IMR-90 (cell line): ENCODE results near the gene WDR37. TPM values are rescaled to one million over a fixed set of nuclear protein-coding genes. Genes with fewer than 3 reads are reported as not detected.

Source experiments
- ATAC-seq: fragments of 200-7000 bp; cut with Tn5 transposase; 2 replicates; pipeline ENCODE4 v1.9.1; 2020; ENCODE audit warnings: low read depth, mild to moderate bottlenecking, moderate library complexity
- BruUV-seq: library from RNA; stranded (reverse); fragments of 400-500 nt; replicated peaks from 2 replicates; lab custom pipeline; 2021; lab: Mats Ljungman, UMichigan
- CTCF ChIA-PET: fragments of 300-600 bp; formaldehyde crosslinking; extraction: SDS; loops from one replicate; lab custom pipeline; 2021; ENCODE audit warnings: antibody characterized with exemption; lab: Yijun Ruan, JAX
- POLR2A ChIA-PET: fragments of 300-600 bp; sonication (Branson Sonifier 250); formaldehyde crosslinking; loops from one replicate; lab custom pipeline; 2022; ENCODE audit warnings: antibody characterized with exemption; ENCODE audit not compliant: unreplicated experiment; lab: Charles Lee
- DNase-seq: peaks from one replicate; pipeline ENCODE4 v3.0.0; 2013
- H2AFZ ChIP-seq: replicated peaks from 2 replicates; pipeline ENCODE3; 2013; ENCODE audit warnings: low read length, mild to moderate bottlenecking; ENCODE audit not compliant: poor library complexity
- H2AK5ac ChIP-seq: 2 replicates; pipeline ENCODE4 v1.6.1; 2013; ENCODE audit warnings: low read depth, low read length, inconsistent platforms
- H2AK9ac ChIP-seq: replicated peaks from 2 replicates; pipeline ENCODE3; 2013; ENCODE audit warnings: mild to moderate bottlenecking, low read depth, low read length, moderate library complexity; ENCODE audit not compliant: poor library complexity
- H2BK120ac ChIP-seq: 2 replicates; pipeline ENCODE4 v1.6.1; 2013; ENCODE audit warnings: low read depth, low read length, inconsistent platforms
- H2BK15ac ChIP-seq: 3 replicates; pipeline ENCODE4 v1.6.1; 2013; ENCODE audit warnings: low read depth, low read length, inconsistent platforms
- H2BK20ac ChIP-seq: 2 replicates; pipeline ENCODE4 v1.6.1; 2013; ENCODE audit warnings: low read depth, mild to moderate bottlenecking, inconsistent platforms, low read length, moderate library complexity
- H2BK5ac ChIP-seq: 2 replicates; pipeline ENCODE4 v1.6.1; 2013; ENCODE audit warnings: mild to moderate bottlenecking, low read depth, low read length, inconsistent platforms; ENCODE audit not compliant: poor library complexity, severe bottlenecking
- H3K14ac ChIP-seq: replicated peaks from 2 replicates; pipeline ENCODE4 v1.6.1; 2013; ENCODE audit warnings: low read depth, low read length, inconsistent platforms
- H3K18ac ChIP-seq: 2 replicates; pipeline ENCODE4 v1.6.1; 2013; ENCODE audit warnings: low read depth, low read length, control low read depth
- H3K23ac ChIP-seq: 2 replicates; pipeline ENCODE4 v1.6.1; 2013; ENCODE audit warnings: low read depth, low read length, inconsistent platforms
- H3K27ac ChIP-seq: 2 replicates; pipeline ENCODE4 v1.5.1; 2013; ENCODE audit warnings: mild to moderate bottlenecking, control low read depth, low read length; ENCODE audit not compliant: insufficient read depth
- H3K27me3 ChIP-seq: 2 replicates; pipeline ENCODE4 v1.6.1; 2013; ENCODE audit warnings: low read length; ENCODE audit not compliant: control insufficient read depth, insufficient read depth
- H3K36me3 ChIP-seq: 2 replicates; pipeline ENCODE4 v1.6.1; 2013; ENCODE audit warnings: low read length, mixed read lengths; ENCODE audit not compliant: control insufficient read depth, insufficient read depth
- H3K4ac ChIP-seq: 2 replicates; pipeline ENCODE4 v1.6.1; 2013; ENCODE audit warnings: low read depth, low read length, inconsistent platforms
- H3K4me1 ChIP-seq: 2 replicates; pipeline ENCODE4 v1.6.1; 2013; ENCODE audit warnings: low read length, mixed read lengths; ENCODE audit not compliant: control insufficient read depth, insufficient read depth
- H3K4me2 ChIP-seq: 2 replicates; pipeline ENCODE4 v1.6.1; 2013; ENCODE audit warnings: low read depth, mild to moderate bottlenecking, control low read depth, low read length, moderate library complexity
- H3K4me3 ChIP-seq: 2 replicates; pipeline ENCODE4 v1.5.1; 2013; ENCODE audit warnings: low read depth, mild to moderate bottlenecking, control low read depth, low read length, moderate library complexity; ENCODE audit not compliant: insufficient read depth
- H3K56ac ChIP-seq: 2 replicates; pipeline ENCODE4 v1.6.1; 2013; ENCODE audit warnings: low read length, inconsistent platforms; ENCODE audit not compliant: insufficient read depth; ENCODE audit errors: extremely low read depth
- H3K79me1 ChIP-seq, 2 experiments: 2 replicates each; pipeline ENCODE4 v1.6.1; 2013; ENCODE audit warnings: low read length in 2 of 2, inconsistent platforms in 1 of 2, low read depth in 1 of 2
- H3K9ac ChIP-seq: 2 replicates; pipeline ENCODE4 v1.6.1; 2013; ENCODE audit warnings: low read depth, low read length, control low read depth
- H3K9me1 ChIP-seq: 2 replicates; pipeline ENCODE4 v1.6.1; 2013; ENCODE audit warnings: low read length, inconsistent platforms; ENCODE audit not compliant: insufficient read depth
- H3K9me3 ChIP-seq: 2 replicates; pipeline ENCODE4 v1.6.1; 2013; ENCODE audit warnings: low read length; ENCODE audit not compliant: control insufficient read depth, insufficient read depth
- H4K20me1 ChIP-seq: 2 replicates; pipeline ENCODE4 v1.6.1; 2013; ENCODE audit warnings: low read length, inconsistent platforms; ENCODE audit not compliant: insufficient read depth
- H4K5ac ChIP-seq: 2 replicates; pipeline ENCODE4 v1.6.1; 2013; ENCODE audit warnings: mild to moderate bottlenecking, low read depth, low read length, control low read depth
- H4K8ac ChIP-seq, 2 experiments: 2 replicates each; pipeline ENCODE4 v1.6.1; 2013; ENCODE audit warnings: low read depth in 2 of 2, low read length in 2 of 2, control low read depth in 1 of 2, inconsistent platforms in 1 of 2
- H4K91ac ChIP-seq: 2 replicates; pipeline ENCODE4 v1.6.1; 2013; ENCODE audit warnings: low read depth, low read length, inconsistent platforms; ENCODE audit not compliant: insufficient read depth
- BHLHE40 ChIP-seq: fragments of 150-350 bp; IDR thresholded peaks from 2 replicates; pipeline ENCODE4 v1.6.1; 2016; ENCODE audit warnings: mild to moderate bottlenecking, low read depth, low read length
- CEBPB ChIP-seq: IDR thresholded peaks from 2 replicates; pipeline ENCODE4 v1.6.1; 2012; ENCODE audit warnings: low read depth, low read length, improper control_type of control experiment
- CHD1 ChIP-seq: IDR thresholded peaks from 2 replicates; pipeline ENCODE4 v1.6.1; 2012; ENCODE audit warnings: low read depth, low read length, improper control_type of control experiment
- FOS ChIP-seq: fragments of 150-350 bp; IDR thresholded peaks from 2 replicates; pipeline ENCODE4 v1.6.1; 2016; ENCODE audit warnings: low read depth, low read length
- MAFK ChIP-seq: IDR thresholded peaks from 2 replicates; pipeline ENCODE4 v1.6.1; 2012; ENCODE audit warnings: low read depth, low read length, improper control_type of control experiment
- MAZ ChIP-seq: IDR thresholded peaks from 2 replicates; pipeline ENCODE4 v1.6.1; 2012; ENCODE audit warnings: low read depth, mild to moderate bottlenecking, low read length, improper control_type of control experiment, moderate library complexity, borderline replicate concordance
- MXI1 ChIP-seq: IDR thresholded peaks from 2 replicates; pipeline ENCODE4 v1.6.1; 2012; ENCODE audit warnings: low read depth, mild to moderate bottlenecking, low read length, moderate library complexity, borderline replicate concordance
- NFE2L2 ChIP-seq: fragments of 150-350 bp; IDR thresholded peaks from 2 replicates; pipeline ENCODE4 v1.6.1; 2016; ENCODE audit warnings: low read depth, mild to moderate bottlenecking, low read length
- POLR2A ChIP-seq: IDR thresholded peaks from 2 replicates; pipeline ENCODE4 v1.6.1; 2012; ENCODE audit warnings: mild to moderate bottlenecking, low read depth, low read length
- RAD21 ChIP-seq: IDR thresholded peaks from 2 replicates; pipeline ENCODE4 v1.6.1; 2012; ENCODE audit warnings: low read length, improper control_type of control experiment
- RCOR1 ChIP-seq: IDR thresholded peaks from 2 replicates; pipeline ENCODE4 v1.6.1; 2012; ENCODE audit warnings: mild to moderate bottlenecking, low read length, improper control_type of control experiment; ENCODE audit not compliant: insufficient replicate concordance
- RFX5 ChIP-seq: IDR thresholded peaks from 2 replicates; pipeline ENCODE4 v1.8.0; 2012; ENCODE audit warnings: low read depth, mild to moderate bottlenecking, low read length, moderate library complexity
- SMC3 ChIP-seq: fragments of 150-350 bp; IDR thresholded peaks from 2 replicates; pipeline ENCODE4 v1.6.1; 2016; ENCODE audit warnings: low read depth, mild to moderate bottlenecking, antibody characterized with exemption, low read length, moderate library complexity
- WGBS, 2 experiments: methylation state at CpG; one replicate each; pipeline versions ENCODE4 v1.1.5 to v1.1.7; 2013; ENCODE audit warnings: missing lambda C conversion rate in 2 of 2; ENCODE audit not compliant: insufficient read length in 1 of 2; ENCODE audit errors: extremely low coverage in 2 of 2; 5-methylcytosine and 5-hydroxymethylcytosine counted together
- dilution Hi-C: fragments of 300-500 bp; cut with HindIII; formaldehyde crosslinking; loops from one replicate; pipeline ENCODE4 v1.14.3; 2018; ENCODE audit warnings: low sequenced_read_pairs; ENCODE audit not compliant: unreplicated experiment
- in situ Hi-C: fragments of 300-500 bp; cut with MboI; formaldehyde crosslinking; loops from 3 replicates; pipeline ENCODE4 v1.14.3; 2019; ENCODE audit warnings: low sequenced_read_pairs, inconsistent platforms, mixed read lengths
- intact Hi-C: fragments of 100-400 bp; cut with micrococcal nuclease; formaldehyde crosslinking; loops from 2 replicates; pipeline ENCODE4 v1.10.0; 2022
- polyA plus RNA-seq, 3 experiments: library from polyadenylated mRNA; depleted of rRNA; stranded (reverse); fragments of >200 nt; gene quantifications; 2 replicates each; pipeline ENCODE4 v1.2.3, GENCODE V29; 2012; ENCODE audit warnings: low replicate concordance in 1 of 3
- total RNA-seq: library from RNA; depleted of rRNA; stranded (reverse); fragments of >200 nt; gene quantifications from 2 replicates; pipeline ENCODE4 v1.2.3, GENCODE V29; 2012
- TF ChIP-seq, protein P1 (sequence below): fragments of 150-350 bp; IDR thresholded peaks from 2 replicates; pipeline ENCODE4 v1.6.1; 2016; ENCODE audit warnings: low read depth, mild to moderate bottlenecking, low read length, moderate library complexity, borderline replicate concordance
- TF ChIP-seq, protein P2 (sequence below): fragments of 150-350 bp; IDR thresholded peaks from 2 replicates; pipeline ENCODE4 v1.6.1; 2017; ENCODE audit warnings: mild to moderate bottlenecking, antibody characterized with exemption, low read length, low read depth

The WDR37 gene
- total and polyA plus RNA-seq, 2 of the 4 experiments (the other 2 are of a cell fraction), result 12.7 to 14.5 TPM

DNA sequence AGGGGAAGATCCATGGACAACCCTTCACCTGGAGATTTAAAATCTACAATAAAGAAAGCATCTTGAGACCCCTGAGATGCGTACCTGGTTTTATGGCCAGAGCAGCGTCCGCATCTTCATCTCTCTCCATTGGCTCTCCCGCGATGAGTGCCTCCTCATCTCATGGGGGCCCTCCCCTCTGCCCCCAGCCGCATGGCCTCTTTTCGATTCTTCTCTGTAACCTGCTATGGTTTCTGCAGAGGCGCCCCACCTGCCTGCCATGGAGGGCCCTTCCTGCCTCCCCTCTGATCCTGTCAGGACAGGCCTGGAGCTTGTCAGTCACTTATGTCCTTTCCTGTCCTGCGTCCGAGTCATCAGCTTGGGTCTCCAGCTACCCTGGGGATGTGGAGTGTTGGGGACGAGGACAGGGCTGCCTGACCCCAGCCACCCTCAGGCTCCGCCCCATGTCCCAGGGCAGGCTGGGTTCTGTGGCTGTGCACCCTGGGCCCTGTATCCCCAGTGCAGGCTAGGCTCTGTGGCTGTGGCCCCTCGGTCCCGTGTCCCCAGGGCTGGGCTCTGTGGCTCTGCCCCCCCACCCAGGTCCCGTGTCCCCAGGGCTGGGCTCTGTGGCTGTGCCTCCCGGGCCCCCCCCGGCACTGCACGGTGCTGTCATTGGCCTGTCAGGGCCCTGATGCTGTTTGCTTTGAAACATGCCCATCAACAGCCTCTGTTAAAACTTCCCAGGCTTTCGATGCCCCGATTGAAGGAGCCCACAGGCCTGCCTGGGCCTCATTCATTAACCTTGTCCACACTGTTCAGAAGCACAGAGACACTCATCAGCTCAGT is 99.8 kb downstream of the WDR37 start (continued):
- TF ChIP-seq MXI1, result no peak

DNA sequence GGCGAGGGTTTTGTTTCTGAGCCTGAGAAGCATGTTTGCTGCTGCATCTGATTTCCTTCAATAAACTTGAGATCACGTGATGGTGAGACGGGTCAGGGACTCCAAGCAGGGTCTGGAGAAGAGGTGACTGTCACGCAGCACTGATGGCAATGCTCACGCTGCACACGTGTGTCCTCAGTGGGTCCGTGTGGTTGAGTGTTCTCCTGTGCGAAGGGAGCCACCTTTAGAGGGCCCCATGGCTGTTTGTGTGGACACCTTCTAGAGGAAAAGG is 100.4 kb downstream of the WDR37 start:
- ATAC-seq, result no peak
- H3K27ac ChIP-seq, result no peak overlapping the region
- DNase-seq, result no peak
- H3K9me1 ChIP-seq, result no peaks in the 10 kb centered on the region
- H4K5ac ChIP-seq, result no peak overlapping the region
- H3K9ac ChIP-seq, result no peak overlapping the region
- H3K36me3 ChIP-seq, result no peaks in the 10 kb centered on the region
- no peak overlapping the region for H2BK120ac ChIP-seq
- H3K56ac ChIP-seq, result no peak overlapping the region
- no TSS peak for BruUV-seq
- H2BK5ac ChIP-seq, result no peak overlapping the region
- H3K14ac ChIP-seq, result no peak overlapping the region
- no peak overlapping the region for H4K91ac ChIP-seq
- no peak overlapping the region for H3K23ac ChIP-seq
- no peak overlapping the region for H2BK20ac ChIP-seq
- dilution Hi-C loops, result no loop called here
- no peak overlapping the region for H2AK5ac ChIP-seq
- 64% methylated on average over 7 of the region's 8 CpGs; no CpG with 5 or more reads in 1 of the 2 experiments for WGBS, 2 experiments
- CTCF ChIA-PET, result no interaction called here
- H3K9me3 ChIP-seq, result no peaks in the 10 kb centered on the region; the same call in 1 of the 2 replicates
- H3K4me3 ChIP-seq, result no peak overlapping the region
- POLR2A ChIA-PET, result no interaction called here
- peaks cover 5% of the 10 kb centered on the region; the same call in 1 of the 2 replicates for H3K27me3 ChIP-seq
- intact Hi-C loops, result no loop called here
- H2BK15ac ChIP-seq, result no peak overlapping the region
- H4K20me1 ChIP-seq, result no peaks in the 10 kb centered on the region
- in situ Hi-C loops, result no loop called here
- no peak overlapping the region for H2AK9ac ChIP-seq
- no peak overlapping the region for H4K8ac ChIP-seq
- H2AFZ ChIP-seq, result no peak overlapping the region
- H3K79me1 ChIP-seq, result no peaks in the 10 kb centered on the region
- no peaks in the 10 kb centered on the region for H3K4me1 ChIP-seq
- H3K4ac ChIP-seq, result no peak overlapping the region
- H3K18ac ChIP-seq, result no peak overlapping the region
- no peak overlapping the region for H3K4me2 ChIP-seq
- TF ChIP-seq FOS, result no peak
- TF ChIP-seq, protein P1, sequence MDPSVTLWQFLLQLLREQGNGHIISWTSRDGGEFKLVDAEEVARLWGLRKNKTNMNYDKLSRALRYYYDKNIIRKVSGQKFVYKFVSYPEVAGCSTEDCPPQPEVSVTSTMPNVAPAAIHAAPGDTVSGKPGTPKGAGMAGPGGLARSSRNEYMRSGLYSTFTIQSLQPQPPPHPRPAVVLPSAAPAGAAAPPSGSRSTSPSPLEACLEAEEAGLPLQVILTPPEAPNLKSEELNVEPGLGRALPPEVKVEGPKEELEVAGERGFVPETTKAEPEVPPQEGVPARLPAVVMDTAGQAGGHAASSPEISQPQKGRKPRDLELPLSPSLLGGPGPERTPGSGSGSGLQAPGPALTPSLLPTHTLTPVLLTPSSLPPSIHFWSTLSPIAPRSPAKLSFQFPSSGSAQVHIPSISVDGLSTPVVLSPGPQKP, result no peak
- TF ChIP-seq RAD21, result no peak
- no peak for TF ChIP-seq MXI1
- no peak for TF ChIP-seq BHLHE40
- TF ChIP-seq RCOR1, result no peak
- no peak for TF ChIP-seq RFX5
- no peak for TF ChIP-seq CEBPB
- no peak for TF ChIP-seq SMC3
- TF ChIP-seq, protein P2, sequence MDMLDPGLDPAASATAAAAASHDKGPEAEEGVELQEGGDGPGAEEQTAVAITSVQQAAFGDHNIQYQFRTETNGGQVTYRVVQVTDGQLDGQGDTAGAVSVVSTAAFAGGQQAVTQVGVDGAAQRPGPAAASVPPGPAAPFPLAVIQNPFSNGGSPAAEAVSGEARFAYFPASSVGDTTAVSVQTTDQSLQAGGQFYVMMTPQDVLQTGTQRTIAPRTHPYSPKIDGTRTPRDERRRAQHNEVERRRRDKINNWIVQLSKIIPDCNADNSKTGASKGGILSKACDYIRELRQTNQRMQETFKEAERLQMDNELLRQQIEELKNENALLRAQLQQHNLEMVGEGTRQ, result no peak
- no peak for TF ChIP-seq MAFK
- TF ChIP-seq MAZ, result no peak
- no peak for TF ChIP-seq CHD1
- TF ChIP-seq POLR2A, result no peak
- TF ChIP-seq NFE2L2, result no peak
